Medulla oblongata (tissue), 1 donor: ENCODE measurements around the gene SLC1A2.

Experiments
- DNase-seq: peaks from one replicate; pipeline ENCODE4 v3.0.0-alpha.2; 2015; ENCODE audit errors: extremely low spot score

Gene SLC1A2

GRCh38 chr11:35274909-35275785 is 144.2 kb downstream of the SLC1A2 start:
- peak; percentile 84 for DNase-seq

- DNase-seq: peak; percentile 69
These were observed 146.9 kb downstream of the SLC1A2 start for GRCh38 chr11:35272391-35272902.

GRCh38 chr11:35271031-35271430 is 148.3 kb downstream of the SLC1A2 start:
- no peak for DNase-seq

- no peak for DNase-seq
These were observed 149.0 kb downstream of the SLC1A2 start for GRCh38 chr11:35270342-35270741.

- no peak for DNase-seq
These were observed 151.9 kb downstream of the SLC1A2 start for GRCh38 chr11:35267504-35267903.

- no peak for DNase-seq
These were observed 153.5 kb downstream of the SLC1A2 start for GRCh38 chr11:35265755-35266454.

GRCh38 chr11:35262735-35263134 is 156.6 kb downstream of the SLC1A2 start:
- no peak for DNase-seq

- DNase-seq: peak; percentile 71
These were observed 157.3 kb downstream of the SLC1A2 start for GRCh38 chr11:35262056-35262455.

- DNase-seq: no peak
These were observed 158.2 kb downstream of the SLC1A2 start for GRCh38 chr11:35261197-35261596.

GRCh38 chr11:35260342-35260985 is 158.9 kb downstream of the SLC1A2 start:
- DNase-seq: no peak

- DNase-seq: no peak
These were observed 159.8 kb downstream of the SLC1A2 start for GRCh38 chr11:35259529-35259928.

- DNase-seq: no peak
These were observed 162.1 kb downstream of the SLC1A2 start for GRCh38 chr11:35257281-35257680.

- no peak for DNase-seq
These were observed 163.1 kb downstream of the SLC1A2 start for GRCh38 chr11:35256296-35256695.

- DNase-seq: no peak
These were observed 163.8 kb downstream of the SLC1A2 start for GRCh38 chr11:35255514-35255913.

GRCh38 chr11:35253237-35253636 is 166.1 kb downstream of the SLC1A2 start:
- DNase-seq: no peak

GRCh38 chr11:35250621-35251020 is 168.7 kb downstream of the SLC1A2 start:
- DNase-seq: no peak

- DNase-seq: no peak
These were observed 169.2 kb downstream of the SLC1A2 start for GRCh38 chr11:35250192-35250591.

GRCh38 chr11:35248558-35249323 is 170.6 kb downstream of the SLC1A2 start:
- no peak for DNase-seq

GRCh38 chr11:35247863-35248262 is 171.5 kb downstream of the SLC1A2 start:
- DNase-seq: no peak

GRCh38 chr11:35247428-35247827 is 171.9 kb downstream of the SLC1A2 start:
- DNase-seq: no peak

GRCh38 chr11:35246745-35247144 is 172.6 kb downstream of the SLC1A2 start:
- DNase-seq: peak; percentile 35

- DNase-seq: no peak
These were observed 173.6 kb downstream of the SLC1A2 start for GRCh38 chr11:35245786-35246185.
